ENCODE measurements around the gene MAK.

The MAK gene

DNA sequence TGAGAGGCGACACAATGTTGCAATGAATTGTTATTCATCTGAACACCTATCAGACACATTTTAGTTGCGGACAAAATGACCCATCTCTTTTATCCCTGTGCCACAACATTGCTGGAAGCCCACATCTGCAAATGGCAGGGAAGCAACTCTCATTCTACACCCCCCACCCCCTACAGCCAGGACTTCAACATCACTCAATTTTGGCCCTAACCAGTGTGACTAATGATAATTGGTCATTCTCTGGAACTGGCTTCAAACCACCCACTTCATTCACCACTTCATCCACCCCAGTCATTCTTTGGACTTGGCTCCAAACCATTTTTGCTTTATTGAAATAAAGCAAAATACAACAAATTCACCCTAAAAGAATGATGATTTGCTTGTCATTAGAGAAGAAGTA is 42.0 kb upstream of the MAK start:
- Histone ChIP-seq H3K27me3 (ENCODE audit: control insufficient read depth in 3 of 3, insufficient read depth in 3 of 3, low read depth in 1 of 3, low read length in 3 of 3) (peaks cover 36 to 80% (median 49%) of the 10 kb centered on the region in 3 experiments), H3K4me3 (ENCODE audit: low read length in 2 of 2) (no peak overlapping the region), H2AFZ (ENCODE audit: low read length) (no peak overlapping the region), H2BK12ac (ENCODE audit: low read length) (no peak overlapping the region), H3K14ac (ENCODE audit: low read length) (no peak overlapping the region), H3K4me2 (ENCODE audit: insufficient read depth, low read length, poor library complexity, severe bottlenecking) (no peak overlapping the region), H4K8ac (ENCODE audit: low read depth, low read length) (no peak overlapping the region), H3K4ac (ENCODE audit: low read length) (no peak overlapping the region), H3K23ac (ENCODE audit: low read depth, low read length, poor library complexity) (no peak overlapping the region), H3K79me1 (ENCODE audit: low read depth, low read length) (peaks cover 3% of the 10 kb centered on the region), H2BK15ac (ENCODE audit: low read length) (no peak overlapping the region), H3K18ac (ENCODE audit: low read length) (no peak overlapping the region), H3K9ac (ENCODE audit: low read depth, low read length, poor library complexity) (no peak overlapping the region), H3K27ac (replicated peaks; ENCODE audit: low read length) (no peak overlapping the region), H2BK120ac (ENCODE audit: low read depth, low read length) (no peak overlapping the region), H4K91ac (ENCODE audit: low read depth, low read length, poor library complexity) (no peak overlapping the region), H2AK5ac (ENCODE audit: low read depth, low read length) (no peak overlapping the region), H3K36me3 (replicated peaks in 1 of 2; ENCODE audit: control insufficient read depth in 2 of 2, insufficient read depth in 2 of 2, low read length in 2 of 2) (no peaks in the 10 kb centered on the region), H3K9me3 (replicated peaks in 1 of 2; ENCODE audit: control insufficient read depth in 2 of 2, insufficient read depth in 1 of 2, low read depth in 1 of 2, low read length in 2 of 2) (peaks cover 0 to 2% of the 10 kb centered on the region in 2 donors), H2BK5ac (ENCODE audit: low read length) (no peak overlapping the region), H3K4me1 (ENCODE audit: control insufficient read depth in 2 of 2, insufficient read depth in 1 of 2, low read depth in 1 of 2, low read length in 2 of 2) (peaks cover 4 to 7% of the 10 kb centered on the region in 2 donors)
- no CpG with 5 or more reads among the region's 2 CpGs for WGBS, 2 donors (ENCODE audit: extremely low coverage in 2 of 2, insufficient read length in 2 of 2, insufficient replicate concordance in 1 of 2)
- DNase-seq (ENCODE audit: low spot score), result no peak

GRCh38 chr6:10877871-10878270 is 39.5 kb upstream of the MAK start:
- Histone ChIP-seq H4K91ac (ENCODE audit: low read depth, low read length, poor library complexity) (no peak overlapping the region), H3K4me2 (ENCODE audit: insufficient read depth, low read length, poor library complexity, severe bottlenecking) (no peak overlapping the region), H3K27me3 (ENCODE audit: control insufficient read depth in 3 of 3, insufficient read depth in 3 of 3, low read depth in 1 of 3, low read length in 3 of 3) (peaks cover 26 to 69% (median 30%) of the 10 kb centered on the region in 3 experiments), H3K18ac (ENCODE audit: low read length) (no peak overlapping the region), H3K27ac (replicated peaks; ENCODE audit: low read length) (no peak overlapping the region), H3K4ac (ENCODE audit: low read length) (no peak overlapping the region), H2AK5ac (ENCODE audit: low read depth, low read length) (no peak overlapping the region), H3K4me3 (ENCODE audit: low read length in 2 of 2) (no peak overlapping the region), H3K4me1 (ENCODE audit: control insufficient read depth in 2 of 2, insufficient read depth in 1 of 2, low read depth in 1 of 2, low read length in 2 of 2) (peaks cover 3 to 4% of the 10 kb centered on the region in 2 donors), H3K79me1 (ENCODE audit: low read depth, low read length) (peaks cover 1% of the 10 kb centered on the region), H3K9ac (ENCODE audit: low read depth, low read length, poor library complexity) (no peak overlapping the region), H4K8ac (ENCODE audit: low read depth, low read length) (no peak overlapping the region), H2BK15ac (ENCODE audit: low read length) (no peak overlapping the region), H2BK5ac (ENCODE audit: low read length) (no peak overlapping the region), H3K14ac (ENCODE audit: low read length) (no peak overlapping the region), H3K23ac (ENCODE audit: low read depth, low read length, poor library complexity) (no peak overlapping the region), H2BK12ac (ENCODE audit: low read length) (no peak overlapping the region), H3K9me3 (replicated peaks in 1 of 2; ENCODE audit: control insufficient read depth in 2 of 2, insufficient read depth in 1 of 2, low read depth in 1 of 2, low read length in 2 of 2) (no peaks in the 10 kb centered on the region), H2BK120ac (ENCODE audit: low read depth, low read length) (no peak overlapping the region), H2AFZ (ENCODE audit: low read length) (no peak overlapping the region), H3K36me3 (replicated peaks in 1 of 2; ENCODE audit: control insufficient read depth in 2 of 2, insufficient read depth in 2 of 2, low read length in 2 of 2) (no peaks in the 10 kb centered on the region)
- DNase-seq (ENCODE audit: low spot score), result no peak
- no CpG with 5 or more reads among the region's 1 CpG for whole genome bisulfite sequencing, 2 donors (ENCODE audit: extremely low coverage in 2 of 2, insufficient read length in 2 of 2, insufficient replicate concordance in 1 of 2)

DNA sequence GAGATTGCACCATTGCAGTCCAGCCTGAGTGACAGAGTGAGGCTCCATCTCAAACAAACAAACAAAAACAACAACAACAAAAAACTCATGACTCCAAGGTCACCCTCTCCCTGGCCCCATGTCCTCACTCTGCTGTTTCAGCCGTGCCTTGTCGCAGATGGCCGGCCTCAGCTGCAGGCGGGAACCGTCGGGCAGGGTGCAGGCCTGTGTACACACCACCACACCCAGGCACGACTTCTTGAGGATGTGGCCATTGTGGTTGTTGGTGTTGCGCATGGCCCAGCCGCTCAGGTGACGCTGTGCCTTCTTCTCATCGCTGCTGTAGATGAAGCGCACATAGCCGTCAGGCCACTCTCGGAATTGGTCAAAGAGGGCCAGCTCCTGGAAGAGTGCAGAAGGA is 38.7 kb upstream of the MAK start:
- H3K79me1 ChIP-seq (ENCODE audit: low read depth, low read length), result peaks cover 1% of the 10 kb centered on the region
- no peak overlapping the region for H3K23ac ChIP-seq (ENCODE audit: low read depth, low read length, poor library complexity)
- H3K9me3 ChIP-seq (replicated peaks in 1 of 2; ENCODE audit: control insufficient read depth in 2 of 2, insufficient read depth in 1 of 2, low read depth in 1 of 2, low read length in 2 of 2), result no peaks in the 10 kb centered on the region
- no peak overlapping the region for H3K9ac ChIP-seq (ENCODE audit: low read depth, low read length, poor library complexity)
- H3K4ac ChIP-seq (ENCODE audit: low read length), result no peak overlapping the region
- no peak for DNase-seq (ENCODE audit: low spot score)
- no peak overlapping the region for H3K27ac ChIP-seq (replicated peaks; ENCODE audit: low read length)
- no peak overlapping the region for H3K4me3 ChIP-seq (ENCODE audit: low read length in 2 of 2)
- H3K4me1 ChIP-seq (ENCODE audit: control insufficient read depth in 2 of 2, insufficient read depth in 1 of 2, low read depth in 1 of 2, low read length in 2 of 2), result peaks cover 0 to 3% of the 10 kb centered on the region in 2 donors
- H2BK120ac ChIP-seq (ENCODE audit: low read depth, low read length), result no peak overlapping the region
- H2BK12ac ChIP-seq (ENCODE audit: low read length), result no peak overlapping the region
- H3K14ac ChIP-seq (ENCODE audit: low read length), result no peak overlapping the region
- H2BK15ac ChIP-seq (ENCODE audit: low read length), result no peak overlapping the region
- H2AFZ ChIP-seq (ENCODE audit: low read length), result no peak overlapping the region
- no peak overlapping the region for H3K18ac ChIP-seq (ENCODE audit: low read length)
- peaks cover 17 to 61% (median 21%) of the 10 kb centered on the region in 3 experiments for H3K27me3 ChIP-seq (ENCODE audit: control insufficient read depth in 3 of 3, insufficient read depth in 3 of 3, low read depth in 1 of 3, low read length in 3 of 3)
- no peak overlapping the region for H2BK5ac ChIP-seq (ENCODE audit: low read length)
- no peak overlapping the region for H4K91ac ChIP-seq (ENCODE audit: low read depth, low read length, poor library complexity)
- no peaks in the 10 kb centered on the region for H3K36me3 ChIP-seq (replicated peaks in 1 of 2; ENCODE audit: control insufficient read depth in 2 of 2, insufficient read depth in 2 of 2, low read length in 2 of 2)
- no peak overlapping the region for H4K8ac ChIP-seq (ENCODE audit: low read depth, low read length)
- no peak overlapping the region for H3K4me2 ChIP-seq (ENCODE audit: insufficient read depth, low read length, poor library complexity, severe bottlenecking)
- H2AK5ac ChIP-seq (ENCODE audit: low read depth, low read length), result no peak overlapping the region
- WGBS, 2 donors (ENCODE audit: extremely low coverage in 2 of 2, insufficient read length in 2 of 2, insufficient replicate concordance in 1 of 2), result no CpG with 5 or more reads among the region's 14 CpGs

- H3K36me3 ChIP-seq (replicated peaks in 1 of 2; ENCODE audit: control insufficient read depth in 2 of 2, insufficient read depth in 2 of 2, low read length in 2 of 2), result no peaks in the 10 kb centered on the region
- H3K4ac ChIP-seq (ENCODE audit: low read length), result no peak overlapping the region
- no peak overlapping the region for H3K18ac ChIP-seq (ENCODE audit: low read length)
- no peak for DNase-seq (ENCODE audit: low spot score)
- no peak overlapping the region for H4K8ac ChIP-seq (ENCODE audit: low read depth, low read length)
- no peak overlapping the region for H3K14ac ChIP-seq (ENCODE audit: low read length)
- H2BK5ac ChIP-seq (ENCODE audit: low read length), result no peak overlapping the region
- H3K27me3 ChIP-seq (ENCODE audit: control insufficient read depth in 3 of 3, insufficient read depth in 3 of 3, low read depth in 1 of 3, low read length in 3 of 3), result peaks cover 0 to 41% (median 1%) of the 10 kb centered on the region in 3 experiments
- H2AFZ ChIP-seq (ENCODE audit: low read length), result no peak overlapping the region
- no peak overlapping the region for H2BK15ac ChIP-seq (ENCODE audit: low read length)
- no peak overlapping the region for H2AK5ac ChIP-seq (ENCODE audit: low read depth, low read length)
- no peak overlapping the region for H3K23ac ChIP-seq (ENCODE audit: low read depth, low read length, poor library complexity)
- H4K91ac ChIP-seq (ENCODE audit: low read depth, low read length, poor library complexity), result no peak overlapping the region
- no peak overlapping the region for H3K27ac ChIP-seq (replicated peaks; ENCODE audit: low read length)
- no peak overlapping the region for H3K4me3 ChIP-seq (ENCODE audit: low read length in 2 of 2)
- no peaks in the 10 kb centered on the region for H3K9me3 ChIP-seq (replicated peaks in 1 of 2; ENCODE audit: control insufficient read depth in 2 of 2, insufficient read depth in 1 of 2, low read depth in 1 of 2, low read length in 2 of 2)
- H2BK120ac ChIP-seq (ENCODE audit: low read depth, low read length), result no peak overlapping the region
- H3K9ac ChIP-seq (ENCODE audit: low read depth, low read length, poor library complexity), result no peak overlapping the region
- no peaks in the 10 kb centered on the region for H3K4me1 ChIP-seq (ENCODE audit: control insufficient read depth in 2 of 2, insufficient read depth in 1 of 2, low read depth in 1 of 2, low read length in 2 of 2)
- H3K4me2 ChIP-seq (ENCODE audit: insufficient read depth, low read length, poor library complexity, severe bottlenecking), result no peak overlapping the region
- H3K79me1 ChIP-seq (ENCODE audit: low read depth, low read length), result peaks cover 1% of the 10 kb centered on the region
- WGBS, 2 donors (ENCODE audit: extremely low coverage in 2 of 2, insufficient read length in 2 of 2, insufficient replicate concordance in 1 of 2), result no CpG with 5 or more reads among the region's 4 CpGs
- H2BK12ac ChIP-seq (ENCODE audit: low read length), result no peak overlapping the region
These were observed 36.7 kb upstream of the MAK start for GRCh38 chr6:10875026-10875425.

All from neuronal stem cell (in vitro differentiated cells).